ENCODE data around the gene ABCF3. TPM values are rescaled to one million over a fixed set of nuclear protein-coding genes. Genes with fewer than 3 reads are reported as not detected.
A peak's percentile ranks its signal among the peaks of the same experiment; 100 is the strongest.

The ABCF3 gene
- total RNA-seq, 6 experiments from 2014 or later: 33.7 to 40.6 (median 38.5) TPM

DNA sequence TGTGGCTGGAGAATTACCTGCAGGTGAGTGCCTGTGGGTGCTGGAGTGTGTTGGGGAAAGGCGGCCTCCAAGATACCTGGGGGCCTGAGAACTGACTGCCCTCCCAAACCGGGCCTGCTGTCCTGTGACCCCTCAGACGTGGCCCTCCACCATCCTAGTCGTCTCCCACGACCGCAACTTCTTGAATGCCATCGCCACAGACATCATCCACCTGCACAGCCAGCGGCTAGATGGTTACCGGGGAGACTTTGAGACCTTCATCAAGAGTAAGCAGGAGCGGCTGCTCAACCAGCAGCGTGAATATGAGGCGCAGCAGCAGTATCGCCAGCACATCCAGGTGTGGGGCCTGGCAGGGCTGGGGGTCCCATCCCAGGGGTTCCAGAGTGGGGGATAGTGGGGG, 3.4 kb downstream of the ABCF3 start:
- Histone ChIP-seq H3K27ac (no peak overlapping the region), H3K36me3 (peaks cover 12 to 65% (median 36%) of the 10 kb centered on the region in 4 donors), H3K27me3 (no peaks in the 10 kb centered on the region), H3K9me3 (no peaks in the 10 kb centered on the region), H3K4me3 (no peak overlapping the region), H3K4me1 (peaks cover 0 to 15% (median 0%) of the 10 kb centered on the region in 4 donors)
- no CpG with 5 or more reads among the region's 13 CpGs for WGBS (ENCODE audit: insufficient coverage, low coverage, low lambda C conversion rate, missing lambda C conversion rate)
- no peak for ATAC-seq
- intact Hi-C loops (cut with DNase I): no loop called here
- DNase-seq: no peak
- TF ChIP-seq, protein P1, sequence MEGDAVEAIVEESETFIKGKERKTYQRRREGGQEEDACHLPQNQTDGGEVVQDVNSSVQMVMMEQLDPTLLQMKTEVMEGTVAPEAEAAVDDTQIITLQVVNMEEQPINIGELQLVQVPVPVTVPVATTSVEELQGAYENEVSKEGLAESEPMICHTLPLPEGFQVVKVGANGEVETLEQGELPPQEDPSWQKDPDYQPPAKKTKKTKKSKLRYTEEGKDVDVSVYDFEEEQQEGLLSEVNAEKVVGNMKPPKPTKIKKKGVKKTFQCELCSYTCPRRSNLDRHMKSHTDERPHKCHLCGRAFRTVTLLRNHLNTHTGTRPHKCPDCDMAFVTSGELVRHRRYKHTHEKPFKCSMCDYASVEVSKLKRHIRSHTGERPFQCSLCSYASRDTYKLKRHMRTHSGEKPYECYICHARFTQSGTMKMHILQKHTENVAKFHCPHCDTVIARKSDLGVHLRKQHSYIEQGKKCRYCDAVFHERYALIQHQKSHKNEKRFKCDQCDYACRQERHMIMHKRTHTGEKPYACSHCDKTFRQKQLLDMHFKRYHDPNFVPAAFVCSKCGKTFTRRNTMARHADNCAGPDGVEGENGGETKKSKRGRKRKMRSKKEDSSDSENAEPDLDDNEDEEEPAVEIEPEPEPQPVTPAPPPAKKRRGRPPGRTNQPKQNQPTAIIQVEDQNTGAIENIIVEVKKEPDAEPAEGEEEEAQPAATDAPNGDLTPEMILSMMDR (IDR thresholded peaks at IDR 0.05): no peak
- TF ChIP-seq POLR2A (IDR thresholded peaks at IDR 0.05): no peak

DNA sequence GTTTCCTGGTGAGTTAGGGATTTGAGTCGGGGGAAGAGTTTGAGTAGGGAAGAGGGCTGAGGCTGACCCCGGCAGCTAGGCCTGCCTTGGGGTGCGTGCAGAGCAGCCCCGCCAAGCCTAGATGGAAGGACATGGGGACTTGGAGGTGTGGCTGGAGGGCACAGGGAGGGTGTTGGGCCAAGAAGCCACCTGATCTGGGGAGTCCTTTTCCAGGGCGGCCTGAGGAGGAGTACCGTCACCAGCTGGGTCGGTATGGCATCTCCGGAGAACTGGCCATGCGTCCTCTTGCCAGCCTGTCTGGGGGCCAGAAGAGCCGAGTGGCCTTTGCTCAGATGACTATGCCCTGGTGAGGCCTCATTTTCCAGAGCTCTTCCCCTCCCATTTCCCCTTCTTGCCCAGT, 6.9 kb downstream of the ABCF3 start:
- TF ChIP-seq, protein P1 (IDR thresholded peaks at IDR 0.05): no peak
- TF ChIP-seq POLR2A (IDR thresholded peaks at IDR 0.05): no peak
- Histone ChIP-seq H3K36me3 (peaks cover 12 to 74% (median 36%) of the 10 kb centered on the region in 4 donors), H3K9me3 (no peaks in the 10 kb centered on the region), H3K27me3 (no peaks in the 10 kb centered on the region), H3K4me1 (no peaks in the 10 kb centered on the region), H3K27ac (no peak overlapping the region), H3K4me3 (no peak overlapping the region)
- intact Hi-C loops (cut with DNase I): no loop called here
- WGBS (ENCODE audit: insufficient coverage, low coverage, low lambda C conversion rate, missing lambda C conversion rate): 100% methylated on average over 1 of the region's 10 CpGs
- no peak for DNase-seq
- no peak for ATAC-seq

DNA sequence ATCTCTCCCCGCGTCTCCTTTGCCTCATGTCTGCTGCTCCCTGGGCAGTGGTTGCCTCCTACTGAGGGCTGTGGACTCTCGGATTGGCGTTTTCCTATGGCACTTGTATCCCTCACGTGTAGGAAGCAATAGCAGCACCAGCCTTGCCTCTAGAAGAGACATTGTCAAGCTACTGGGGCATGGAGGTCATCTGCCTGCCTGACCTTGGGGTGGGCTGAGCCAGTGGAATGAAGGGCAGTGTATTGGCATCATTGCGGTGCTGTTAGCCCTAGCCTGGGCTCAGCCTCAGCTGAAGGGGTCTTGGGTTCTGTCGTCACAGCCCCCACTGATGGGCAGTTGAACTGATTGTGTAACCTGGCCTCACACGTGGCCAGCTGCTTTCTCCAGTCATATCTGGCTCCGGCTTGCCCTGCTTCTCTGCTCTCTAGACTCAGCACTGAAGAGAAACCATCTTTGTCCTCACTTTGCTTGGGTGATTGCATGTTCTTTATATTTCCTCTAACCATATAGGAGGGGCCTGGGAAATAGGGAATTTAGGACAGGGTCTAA, 8.1 kb downstream of the ABCF3 start:
- Histone ChIP-seq H3K4me1 (no peaks in the 10 kb centered on the region), H3K27ac (no peak overlapping the region), H3K4me3 (no peak overlapping the region), H3K36me3 (peaks cover 12 to 63% (median 33%) of the 10 kb centered on the region in 4 donors), H3K9me3 (no peaks in the 10 kb centered on the region), H3K27me3 (no peaks in the 10 kb centered on the region)
- DNase-seq (no peak), ATAC-seq (no peak)
- TF ChIP-seq POLR2A (IDR thresholded peaks at IDR 0.05): no peak
- TF ChIP-seq, protein P1 (IDR thresholded peaks at IDR 0.05): no peak
- intact Hi-C loops (cut with DNase I): no loop called here
- WGBS (ENCODE audit: insufficient coverage, low coverage, low lambda C conversion rate, missing lambda C conversion rate): 61% methylated on average over 5 of the region's 9 CpGs

DNA sequence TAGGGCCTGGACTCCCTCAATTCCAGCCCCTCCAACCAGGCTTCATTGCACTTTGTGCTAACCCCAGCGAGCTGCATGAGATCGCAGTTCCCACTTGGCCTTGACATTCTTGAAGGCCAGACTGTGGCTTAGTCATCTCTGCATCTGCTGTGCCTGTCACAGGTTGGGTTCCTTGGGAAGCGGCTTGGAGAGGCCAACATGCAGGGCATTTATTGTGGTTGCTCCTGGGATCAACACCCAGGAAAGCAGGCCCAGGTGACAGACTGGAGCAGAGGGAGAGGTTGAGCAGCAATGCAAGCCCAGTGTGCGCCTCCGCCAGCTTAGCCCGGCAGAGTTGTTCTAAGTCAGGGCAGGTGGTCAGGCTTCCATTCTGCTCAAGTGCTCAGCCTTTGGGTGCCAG, 10.5 kb downstream of the ABCF3 start:
- Histone ChIP-seq H3K9me3 (no peaks in the 10 kb centered on the region), H3K36me3 (peaks cover 7 to 38% (median 16%) of the 10 kb centered on the region in 4 donors), H3K4me3 (no peak overlapping the region), H3K27ac (no peak overlapping the region), H3K27me3 (no peaks in the 10 kb centered on the region), H3K4me1 (no peaks in the 10 kb centered on the region)
- DNase-seq (no peak), ATAC-seq (peak in 1 of 4 donors; percentile 30)
- intact Hi-C loops (cut with DNase I): no loop called here
- 80% methylated on average over 1 of the region's 6 CpGs for WGBS (ENCODE audit: insufficient coverage, low coverage, low lambda C conversion rate, missing lambda C conversion rate)
- TF ChIP-seq, protein P1 (IDR thresholded peaks at IDR 0.05): no peak
- no peak for TF ChIP-seq POLR2A (IDR thresholded peaks at IDR 0.05)

Measured in right lobe of liver (tissue), 6 donors.